22Rv1 (cell line): ENCODE results near the gene TRIM63.

Experiments
- CTCF ChIP-seq: fragments of 450-650 bp; IDR thresholded peaks from 2 replicates; pipeline ENCODE4 v1.5.1; 2017; ENCODE audit warnings: mild to moderate bottlenecking
- ZFX ChIP-seq: fragments of 450-650 bp; IDR thresholded peaks from 2 replicates; pipeline ENCODE4 v1.6.1; 2017; ENCODE audit warnings: antibody characterized with exemption, borderline replicate concordance

GRCh38 chr1:26038477-26038876 lies 29.0 kb downstream of the TRIM63 start:
- TF ChIP-seq CTCF (no peak), ZFX (no peak)
